Measurements from ENCODE around the gene PSORS1C2. TPM values are rescaled to one million over a fixed set of nuclear protein-coding genes. Genes with fewer than 3 reads are reported as not detected.

Gene PSORS1C2
- total RNA-seq, 1 experiment from 2014 or later, result 0.55 TPM

DNA sequence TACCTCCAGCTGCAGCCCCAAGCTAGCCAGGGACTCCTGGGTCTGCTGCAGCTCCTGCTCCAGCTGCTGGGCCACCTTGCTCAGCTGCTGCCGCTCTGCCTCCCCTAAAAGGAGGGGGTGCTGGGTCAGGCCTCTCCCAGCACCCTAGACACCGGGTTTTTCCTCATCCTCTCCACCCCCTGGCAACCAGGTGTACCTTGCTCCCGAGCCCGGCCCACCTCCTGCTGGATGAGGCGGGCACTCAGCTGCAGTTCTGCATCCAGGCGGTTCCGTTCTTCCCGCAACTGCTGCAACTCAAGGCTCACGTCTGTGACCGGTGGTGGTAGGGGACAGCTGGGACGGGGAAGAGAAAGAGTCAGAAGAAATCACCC, 6.1 kb upstream of the PSORS1C2 start:
- Mint-ChIP-seq H3K36me3 (peaks cover 48% of the 10 kb centered on the region), H3K27ac (no peak overlapping the region), H3K4me1 (peaks cover 21% of the 10 kb centered on the region), H3K27me3 (ENCODE audit: low read depth) (no peaks in the 10 kb centered on the region), H3K9me3 (no peaks in the 10 kb centered on the region), H3K4me3 (no peak overlapping the region)
- ChIA-PET POLR2A (interaction anchor here (0.9 kb wide), 1 partner anchor 27 kb away, joined by 4 read pairs; no protein-coding TSS in a partner anchor), CTCF (interaction anchor here (1.6 kb wide), 1 partner anchor 8 kb away, joined by 6 read pairs; no protein-coding TSS in a partner anchor)
- no peak for DNase-seq (ENCODE audit: low spot score)
- no peak for ATAC-seq
- no peak for TF ChIP-seq FOXK1 (CRISPR knock-in tag; IDR thresholded peaks at IDR 0.05)
- TF ChIP-seq, protein P1, sequence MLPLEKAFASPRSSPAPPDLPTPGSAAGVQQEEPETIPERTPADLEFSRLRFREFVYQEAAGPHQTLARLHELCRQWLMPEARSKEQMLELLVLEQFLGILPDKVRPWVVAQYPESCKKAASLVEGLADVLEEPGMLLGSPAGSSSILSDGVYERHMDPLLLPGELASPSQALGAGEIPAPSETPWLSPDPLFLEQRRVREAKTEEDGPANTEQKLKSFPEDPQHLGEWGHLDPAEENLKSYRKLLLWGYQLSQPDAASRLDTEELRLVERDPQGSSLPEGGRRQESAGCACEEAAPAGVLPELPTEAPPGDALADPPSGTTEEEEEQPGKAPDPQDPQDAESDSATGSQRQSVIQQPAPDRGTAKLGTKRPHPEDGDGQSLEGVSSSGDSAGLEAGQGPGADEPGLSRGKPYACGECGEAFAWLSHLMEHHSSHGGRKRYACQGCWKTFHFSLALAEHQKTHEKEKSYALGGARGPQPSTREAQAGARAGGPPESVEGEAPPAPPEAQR (CRISPR knock-in tag; IDR thresholded peaks at IDR 0.05), result no peak
- no peak for TF ChIP-seq RORB (CRISPR knock-in tag; IDR thresholded peaks at IDR 0.05)

DNA sequence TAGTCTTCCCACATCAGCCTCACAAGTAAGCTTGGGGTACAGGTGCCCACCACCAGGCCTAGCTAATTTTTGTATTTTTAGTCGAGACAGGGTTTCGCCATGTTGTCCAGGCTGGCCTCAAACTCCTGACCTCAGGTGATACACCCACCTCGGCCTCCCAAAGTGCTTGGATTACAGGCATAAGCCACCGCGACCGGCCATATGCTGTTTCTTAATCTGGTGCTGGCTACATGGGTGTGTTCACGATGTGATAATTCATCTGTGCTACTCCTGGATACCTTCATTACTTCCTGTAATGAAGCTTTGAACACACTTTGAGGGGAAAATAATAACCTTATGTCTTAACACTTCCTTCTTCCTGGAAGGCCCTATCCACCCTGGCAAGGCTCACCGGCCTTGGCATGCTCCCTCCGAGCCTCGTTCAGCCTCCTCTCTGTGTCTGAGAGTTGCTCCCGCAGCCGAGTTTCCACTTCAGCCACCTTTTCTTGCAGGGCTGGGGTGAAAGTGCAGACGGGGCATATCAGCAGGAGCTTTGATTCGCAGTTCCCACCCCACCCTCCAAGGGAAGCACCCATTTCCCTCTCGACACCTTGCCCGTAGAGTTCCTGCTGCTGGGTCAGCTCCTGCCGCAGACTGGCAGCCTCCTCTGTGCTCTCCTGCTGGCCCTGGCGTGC, 5.6 kb upstream of the PSORS1C2 start:
- no peak overlapping the region; the same call in 1 of the 2 replicates for H3K27ac Mint-ChIP-seq
- peaks cover 26% of the 10 kb centered on the region for H3K4me1 Mint-ChIP-seq
- peaks cover 44% of the 10 kb centered on the region for H3K36me3 Mint-ChIP-seq
- H3K4me3 Mint-ChIP-seq, result no peak overlapping the region
- ATAC-seq (no peak), DNase-seq (ENCODE audit: low spot score) (no peak)
- ChIA-PET POLR2A (no interaction called here), CTCF (no interaction called here)
- H3K27me3 Mint-ChIP-seq (ENCODE audit: low read depth), result no peaks in the 10 kb centered on the region
- H3K9me3 Mint-ChIP-seq, result no peaks in the 10 kb centered on the region
- TF ChIP-seq, protein P2, sequence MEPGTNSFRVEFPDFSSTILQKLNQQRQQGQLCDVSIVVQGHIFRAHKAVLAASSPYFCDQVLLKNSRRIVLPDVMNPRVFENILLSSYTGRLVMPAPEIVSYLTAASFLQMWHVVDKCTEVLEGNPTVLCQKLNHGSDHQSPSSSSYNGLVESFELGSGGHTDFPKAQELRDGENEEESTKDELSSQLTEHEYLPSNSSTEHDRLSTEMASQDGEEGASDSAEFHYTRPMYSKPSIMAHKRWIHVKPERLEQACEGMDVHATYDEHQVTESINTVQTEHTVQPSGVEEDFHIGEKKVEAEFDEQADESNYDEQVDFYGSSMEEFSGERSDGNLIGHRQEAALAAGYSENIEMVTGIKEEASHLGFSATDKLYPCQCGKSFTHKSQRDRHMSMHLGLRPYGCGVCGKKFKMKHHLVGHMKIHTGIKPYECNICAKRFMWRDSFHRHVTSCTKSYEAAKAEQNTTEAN (CRISPR knock-in tag; IDR thresholded peaks at IDR 0.05), result no peak
- TF ChIP-seq SP1 (CRISPR knock-in tag; conservative IDR thresholded peaks at IDR 0.05), result no peak
- no peak for TF ChIP-seq GTF2I (CRISPR knock-in tag; conservative IDR thresholded peaks at IDR 0.05)
- TF ChIP-seq, protein P3, sequence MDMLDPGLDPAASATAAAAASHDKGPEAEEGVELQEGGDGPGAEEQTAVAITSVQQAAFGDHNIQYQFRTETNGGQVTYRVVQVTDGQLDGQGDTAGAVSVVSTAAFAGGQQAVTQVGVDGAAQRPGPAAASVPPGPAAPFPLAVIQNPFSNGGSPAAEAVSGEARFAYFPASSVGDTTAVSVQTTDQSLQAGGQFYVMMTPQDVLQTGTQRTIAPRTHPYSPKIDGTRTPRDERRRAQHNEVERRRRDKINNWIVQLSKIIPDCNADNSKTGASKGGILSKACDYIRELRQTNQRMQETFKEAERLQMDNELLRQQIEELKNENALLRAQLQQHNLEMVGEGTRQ (CRISPR knock-in tag; IDR thresholded peaks at IDR 0.05), result no peak
- no peak for TF ChIP-seq SOX15 (CRISPR knock-in tag; IDR thresholded peaks at IDR 0.05)
- TF ChIP-seq NFYB (CRISPR knock-in tag; conservative IDR thresholded peaks at IDR 0.05; ENCODE audit: low read depth), result no peak
- TF ChIP-seq NR1H2 (CRISPR knock-in tag; IDR thresholded peaks at IDR 0.05), result no peak
- no peak for TF ChIP-seq GABPB1 (CRISPR knock-in tag; IDR thresholded peaks at IDR 0.05)
- TF ChIP-seq FOXK1 (CRISPR knock-in tag; IDR thresholded peaks at IDR 0.05), result no peak
- no peak for TF ChIP-seq CREM (CRISPR knock-in tag; IDR thresholded peaks at IDR 0.05)
- no peak for TF ChIP-seq MXD4 (CRISPR knock-in tag; IDR thresholded peaks at IDR 0.05; ENCODE audit: borderline replicate concordance)
- no peak for TF ChIP-seq SMAD4 (CRISPR knock-in tag; IDR thresholded peaks at IDR 0.05)
- TF ChIP-seq OVOL2 (CRISPR knock-in tag; IDR thresholded peaks at IDR 0.05; ENCODE audit: borderline replicate concordance), result no peak
- TF ChIP-seq JAZF1 (CRISPR knock-in tag; IDR thresholded peaks at IDR 0.05), result no peak
- TF ChIP-seq ELF4 (CRISPR knock-in tag; IDR thresholded peaks at IDR 0.05; ENCODE audit: low read depth), result no peak

DNA sequence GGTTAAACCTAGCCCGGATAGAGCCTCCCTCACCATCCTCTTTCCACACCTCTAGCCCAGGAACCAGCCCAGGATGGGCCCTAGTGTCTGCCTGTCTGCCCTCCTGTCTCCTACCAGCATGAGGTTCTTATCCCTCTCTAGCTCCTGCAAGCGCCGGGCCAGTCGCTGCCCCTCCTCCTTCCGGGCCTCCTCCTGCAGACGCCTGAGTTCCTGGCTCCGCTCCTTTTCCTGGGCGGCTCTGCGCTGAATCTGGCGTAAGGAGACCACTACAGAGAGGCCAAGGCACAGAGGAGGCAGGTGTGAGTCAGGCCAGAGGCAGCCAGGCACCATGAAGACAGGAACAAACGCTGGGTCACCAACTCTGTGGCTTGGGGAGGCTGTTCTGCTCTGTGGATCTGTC, 4.3 kb upstream of the PSORS1C2 start:
- no peaks in the 10 kb centered on the region for H3K9me3 Mint-ChIP-seq
- H3K27me3 Mint-ChIP-seq (ENCODE audit: low read depth), result peaks cover 4% of the 10 kb centered on the region
- no peak for DNase-seq (ENCODE audit: low spot score)
- peak; percentile 53 for ATAC-seq
- CTCF ChIA-PET, result interaction anchor here (2.0 kb wide), 1 partner anchor 14 kb away, joined by 5 read pairs; the partner anchor contains the start of gene CCHCR1
- peak overlapping the region; percentile 76; the same call in 1 of the 2 replicates for H3K27ac Mint-ChIP-seq
- H3K4me1 Mint-ChIP-seq, result peaks cover 38% of the 10 kb centered on the region
- no peak overlapping the region for H3K4me3 Mint-ChIP-seq
- POLR2A ChIA-PET, result interaction anchor here (1.1 kb wide), 1 partner anchor 22 kb away, joined by 3 read pairs; no protein-coding TSS in a partner anchor
- H3K36me3 Mint-ChIP-seq, result peaks cover 40% of the 10 kb centered on the region
- TF ChIP-seq NR2C2 (CRISPR knock-in tag; IDR thresholded peaks at IDR 0.05) (no peak), ETV6 (CRISPR knock-in tag; IDR thresholded peaks at IDR 0.05) (no peak), HMGA2 (CRISPR knock-in tag; IDR thresholded peaks at IDR 0.05) (no peak), FOXP1 (CRISPR knock-in tag; IDR thresholded peaks at IDR 0.05; ENCODE audit: borderline replicate concordance) (no peak), SMAD3 (CRISPR knock-in tag; IDR thresholded peaks at IDR 0.05; ENCODE audit: borderline replicate concordance) (no peak), FOXJ3 (CRISPR knock-in tag; IDR thresholded peaks at IDR 0.05; ENCODE audit: borderline replicate concordance) (no peak)
- TF ChIP-seq, protein P4, sequence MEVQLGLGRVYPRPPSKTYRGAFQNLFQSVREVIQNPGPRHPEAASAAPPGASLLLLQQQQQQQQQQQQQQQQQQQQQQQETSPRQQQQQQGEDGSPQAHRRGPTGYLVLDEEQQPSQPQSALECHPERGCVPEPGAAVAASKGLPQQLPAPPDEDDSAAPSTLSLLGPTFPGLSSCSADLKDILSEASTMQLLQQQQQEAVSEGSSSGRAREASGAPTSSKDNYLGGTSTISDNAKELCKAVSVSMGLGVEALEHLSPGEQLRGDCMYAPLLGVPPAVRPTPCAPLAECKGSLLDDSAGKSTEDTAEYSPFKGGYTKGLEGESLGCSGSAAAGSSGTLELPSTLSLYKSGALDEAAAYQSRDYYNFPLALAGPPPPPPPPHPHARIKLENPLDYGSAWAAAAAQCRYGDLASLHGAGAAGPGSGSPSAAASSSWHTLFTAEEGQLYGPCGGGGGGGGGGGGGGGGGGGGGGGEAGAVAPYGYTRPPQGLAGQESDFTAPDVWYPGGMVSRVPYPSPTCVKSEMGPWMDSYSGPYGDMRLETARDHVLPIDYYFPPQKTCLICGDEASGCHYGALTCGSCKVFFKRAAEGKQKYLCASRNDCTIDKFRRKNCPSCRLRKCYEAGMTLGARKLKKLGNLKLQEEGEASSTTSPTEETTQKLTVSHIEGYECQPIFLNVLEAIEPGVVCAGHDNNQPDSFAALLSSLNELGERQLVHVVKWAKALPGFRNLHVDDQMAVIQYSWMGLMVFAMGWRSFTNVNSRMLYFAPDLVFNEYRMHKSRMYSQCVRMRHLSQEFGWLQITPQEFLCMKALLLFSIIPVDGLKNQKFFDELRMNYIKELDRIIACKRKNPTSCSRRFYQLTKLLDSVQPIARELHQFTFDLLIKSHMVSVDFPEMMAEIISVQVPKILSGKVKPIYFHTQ (CRISPR knock-in tag; IDR thresholded peaks at IDR 0.05), result no peak
- TF ChIP-seq, protein P5, sequence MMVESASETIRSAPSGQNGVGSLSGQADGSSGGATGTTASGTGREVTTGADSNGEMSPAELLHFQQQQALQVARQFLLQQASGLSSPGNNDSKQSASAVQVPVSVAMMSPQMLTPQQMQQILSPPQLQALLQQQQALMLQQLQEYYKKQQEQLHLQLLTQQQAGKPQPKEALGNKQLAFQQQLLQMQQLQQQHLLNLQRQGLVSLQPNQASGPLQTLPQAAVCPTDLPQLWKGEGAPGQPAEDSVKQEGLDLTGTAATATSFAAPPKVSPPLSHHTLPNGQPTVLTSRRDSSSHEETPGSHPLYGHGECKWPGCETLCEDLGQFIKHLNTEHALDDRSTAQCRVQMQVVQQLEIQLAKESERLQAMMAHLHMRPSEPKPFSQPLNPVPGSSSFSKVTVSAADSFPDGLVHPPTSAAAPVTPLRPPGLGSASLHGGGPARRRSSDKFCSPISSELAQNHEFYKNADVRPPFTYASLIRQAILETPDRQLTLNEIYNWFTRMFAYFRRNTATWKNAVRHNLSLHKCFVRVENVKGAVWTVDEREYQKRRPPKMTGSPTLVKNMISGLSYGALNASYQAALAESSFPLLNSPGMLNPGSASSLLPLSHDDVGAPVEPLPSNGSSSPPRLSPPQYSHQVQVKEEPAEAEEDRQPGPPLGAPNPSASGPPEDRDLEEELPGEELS (CRISPR knock-in tag; IDR thresholded peaks at IDR 0.05), result no peak

Data from WTC11 (cell line).